Activated CD8-positive, alpha-beta memory T cell treated with anti-CD3 and anti-CD28 coated beads for 36 hours (primary cell): ENCODE results near the gene IQCK. TPM values are rescaled to one million over a fixed set of nuclear protein-coding genes. Genes with fewer than 3 reads are reported as not detected.
"Not testable (repeated sequence)": the region's sequence is repeated elsewhere in the genome, so short reads cannot be mapped to it uniquely, and the experiment has no call there.

Source experiments
- CTCF ChIA-PET: fragments of 350-600 bp; sonication (Branson Sonifier 250); formaldehyde crosslinking; loops from one replicate; lab custom pipeline; 2021; ENCODE audit warnings: antibody characterized with exemption; lab: Charles Lee
- POLR2A ChIA-PET: fragments of 350-600 bp; sonication (Branson Sonifier 250); formaldehyde crosslinking; loops from one replicate; lab custom pipeline; 2021; ENCODE audit warnings: antibody characterized with exemption; lab: Charles Lee
- total RNA-seq, 2 experiments: library from RNA; stranded (reverse); gene quantifications; one replicate each; pipeline ENCODE4 v1.2.3, GENCODE V29; 2021

The IQCK gene
- total RNA-seq = 1 to 10 TPM; 3.9 to 5.0 TPM

GRCh38 chr16:19717741-19718623, at the start of gene IQCK, which contains the start of gene KNOP1:
Gene IQCK, plus strand, starts transcription at chr16:19718271. Its CDS starts 36 bp downstream, at chr16:19718307.
Gene KNOP1, minus strand, starts transcription at chr16:19718227. Its CDS starts 3,192 bp downstream, at chr16:19715035.
- ChIA-PET CTCF (interaction anchor here (1.0 kb wide), 2 partner anchors 20 to 163 kb away, joined by 3 read pairs; partner anchors contain the start of gene VPS35L), POLR2A (interaction anchor here (0.7 to 1.1 kb wide), 2 partner anchors 12 to 162 kb away, joined by 4 read pairs; no protein-coding TSS in a partner anchor)

GRCh38 chr16:19672378-19672777, 45.7 kb upstream of the IQCK start:
- ChIA-PET POLR2A (no interaction called here), CTCF (no interaction called here)

- POLR2A ChIA-PET = no interaction called here
- CTCF ChIA-PET = no interaction called here
Measured at GRCh38 chr16:19674485-19674884, 43.6 kb upstream of the IQCK start.

GRCh38 chr16:19677402-19677801, 40.7 kb upstream of the IQCK start:
- POLR2A ChIA-PET = no interaction called here
- CTCF ChIA-PET = no interaction called here

- ChIA-PET CTCF (no interaction called here), POLR2A (no interaction called here)
Measured at GRCh38 chr16:19678804-19679203, 39.3 kb upstream of the IQCK start.

DNA sequence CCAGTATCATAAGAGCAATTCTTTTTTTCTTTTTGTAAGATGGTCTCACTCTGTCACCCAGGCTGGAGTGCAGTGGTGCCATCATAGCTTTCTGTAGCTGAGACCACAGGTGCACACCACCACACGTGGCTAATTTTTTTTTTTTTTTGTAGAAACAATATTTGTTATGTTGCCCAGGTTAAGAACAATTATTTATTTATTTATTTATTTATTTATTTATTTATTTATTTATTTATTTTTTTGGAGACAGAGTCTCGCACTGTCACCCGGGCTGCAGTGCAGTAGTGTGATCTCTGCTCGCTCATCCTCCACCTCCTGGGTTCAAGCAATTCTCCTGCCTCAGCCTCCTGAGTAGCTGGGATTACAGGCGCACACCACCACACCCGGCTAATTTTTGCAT, 38.8 kb upstream of the IQCK start:
- POLR2A ChIA-PET, CTCF ChIA-PET: not testable (repeated sequence)

GRCh38 chr16:19680881-19681340, 37.2 kb upstream of the IQCK start:
- CTCF ChIA-PET = no interaction called here
- POLR2A ChIA-PET = no interaction called here

- POLR2A ChIA-PET = no interaction called here
- CTCF ChIA-PET = no interaction called here
Measured at GRCh38 chr16:19681637-19682036, 36.4 kb upstream of the IQCK start.

DNA sequence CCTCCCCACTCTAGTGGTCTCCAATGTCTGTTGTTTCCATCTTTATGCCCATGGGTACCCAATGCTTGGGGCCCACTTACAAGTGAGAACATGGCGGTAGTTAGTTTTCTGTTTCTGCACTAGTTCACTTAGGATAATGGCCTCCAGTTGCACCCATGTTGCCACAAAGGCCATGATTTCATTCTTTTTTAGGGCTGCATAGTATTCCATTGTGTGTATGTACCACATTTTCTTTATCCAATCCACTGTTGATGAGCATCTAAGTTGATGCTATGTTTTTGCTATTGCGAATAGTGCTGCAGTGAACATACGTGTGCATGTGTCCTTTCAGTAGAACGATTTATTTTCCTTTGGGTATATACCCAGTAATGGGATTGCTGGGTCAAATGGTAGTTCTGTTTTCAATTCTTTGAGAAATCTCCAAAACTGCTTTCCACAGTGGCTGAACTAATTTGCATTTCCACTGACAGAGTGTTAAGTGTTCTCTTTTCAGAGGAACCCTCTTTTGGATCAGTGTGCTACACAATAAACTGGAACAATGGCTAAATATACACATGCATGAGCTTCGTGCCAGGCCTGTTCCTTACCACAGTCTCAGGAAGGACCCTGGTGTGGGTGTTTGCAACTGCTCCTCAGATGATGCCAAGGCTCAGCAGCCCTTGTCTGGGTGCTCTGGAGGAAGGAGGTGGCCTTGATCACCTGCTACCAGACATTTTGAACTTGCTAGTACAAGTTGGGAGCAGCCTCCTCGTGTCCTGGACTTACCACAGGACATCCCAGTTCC, 34.4 kb upstream of the IQCK start:
- POLR2A ChIA-PET = no interaction called here
- CTCF ChIA-PET = no interaction called here

DNA sequence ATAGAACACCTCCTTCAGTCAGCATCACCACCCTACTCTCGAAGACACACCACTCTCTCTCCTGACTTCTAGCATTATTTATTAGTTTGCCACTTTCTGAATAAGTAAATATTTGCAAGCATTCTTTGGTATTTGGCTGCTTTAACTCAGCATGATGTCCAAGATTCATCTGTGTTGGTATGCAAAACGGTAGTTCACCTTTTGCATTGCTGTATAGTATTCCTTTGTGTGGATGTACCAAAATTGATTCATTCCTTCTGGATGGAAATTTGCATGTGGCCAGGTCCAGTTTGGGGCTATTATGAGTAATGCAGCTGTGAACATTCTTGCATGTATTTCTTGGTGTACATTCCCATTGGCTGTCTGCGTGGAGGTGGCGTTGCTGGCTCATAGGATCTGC, 32.9 kb upstream of the IQCK start:
- CTCF ChIA-PET = no interaction called here
- POLR2A ChIA-PET = interaction anchor here (0.6 kb wide), 1 partner anchor 29 kb away, joined by 3 read pairs; no protein-coding TSS in a partner anchor

GRCh38 chr16:19687279-19687678, 30.8 kb upstream of the IQCK start:
- POLR2A ChIA-PET = no interaction called here
- CTCF ChIA-PET = no interaction called here

DNA sequence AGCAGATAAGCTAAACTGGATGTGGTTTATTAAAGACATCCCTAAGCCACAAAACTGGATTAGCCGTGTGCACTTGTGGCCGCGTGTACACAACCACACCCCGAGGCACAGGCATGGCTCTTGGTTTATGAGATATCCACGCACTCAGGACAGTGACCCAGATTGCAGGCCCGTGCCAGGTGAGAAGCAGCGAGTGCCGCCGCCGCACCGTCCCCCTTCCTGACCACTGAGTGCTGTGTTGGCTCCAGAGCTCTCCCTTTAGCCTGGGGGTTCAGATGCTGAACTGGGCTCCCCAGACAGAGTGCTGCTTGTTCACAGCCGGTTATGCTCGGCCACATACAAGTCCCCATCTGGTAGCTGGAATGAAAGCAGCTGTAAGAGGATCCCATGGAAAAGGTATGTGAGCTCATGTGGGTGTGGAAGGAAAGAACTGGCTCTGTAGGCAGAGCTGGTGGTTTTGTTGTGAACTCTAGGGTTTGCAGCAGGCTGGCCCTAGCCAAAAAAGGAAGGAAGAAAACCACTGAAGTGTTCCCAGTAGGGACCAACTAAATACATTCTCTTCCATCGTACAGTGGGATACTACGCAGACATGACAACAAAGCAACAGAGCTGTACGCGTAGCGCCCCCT, 29.6 kb upstream of the IQCK start:
- ChIA-PET POLR2A (interaction anchor here (0.6 kb wide), 1 partner anchor 164 kb away, joined by 7 read pairs; no protein-coding TSS in a partner anchor), CTCF (no interaction called here)

DNA sequence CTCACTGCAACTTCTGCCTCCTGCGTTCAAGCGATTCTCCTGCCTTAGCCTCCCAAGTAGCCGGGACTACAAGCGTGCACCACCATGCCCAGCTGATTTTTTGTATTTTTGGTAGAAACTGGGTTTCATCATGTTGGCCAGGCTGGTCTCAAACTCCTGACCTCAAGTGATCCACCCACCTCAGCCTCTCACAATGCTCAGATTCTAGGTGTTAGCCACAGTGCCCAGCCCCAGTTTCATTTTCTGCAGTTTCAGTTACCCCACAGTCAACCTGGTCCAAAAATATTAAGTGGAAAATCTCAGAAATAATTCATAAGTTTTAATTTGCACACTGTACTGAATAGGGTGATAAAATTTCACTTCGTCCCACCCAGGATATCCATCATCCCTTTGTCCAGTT, 28.7 kb upstream of the IQCK start:
- POLR2A ChIA-PET = no interaction called here
- CTCF ChIA-PET = no interaction called here

GRCh38 chr16:19690196-19690595, 27.9 kb upstream of the IQCK start:
- ChIA-PET POLR2A (no interaction called here), CTCF (no interaction called here)

GRCh38 chr16:19691161-19691711, 26.8 kb upstream of the IQCK start:
- POLR2A ChIA-PET = no interaction called here
- CTCF ChIA-PET = no interaction called here

DNA sequence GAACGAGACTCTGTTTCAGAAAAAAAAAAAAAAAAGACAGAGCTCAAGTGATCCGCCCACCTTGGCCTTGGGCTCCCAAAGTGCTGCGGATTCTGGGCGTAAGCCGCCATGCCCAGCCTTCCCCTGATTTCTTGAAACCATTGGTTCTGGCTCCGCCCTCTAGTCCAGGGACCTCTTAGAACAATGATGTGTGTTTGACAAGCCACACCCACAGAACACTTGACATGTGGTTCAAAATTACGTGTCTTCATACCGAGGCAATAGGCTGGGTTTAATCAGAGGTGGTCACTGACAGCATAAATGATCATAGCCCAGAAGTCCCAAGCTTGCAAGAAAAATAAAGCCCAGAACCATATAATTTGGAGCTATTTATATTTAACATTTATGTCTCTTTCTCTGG, 23.1 kb upstream of the IQCK start:
- ChIA-PET CTCF (interaction anchor here (1.1 kb wide), 1 partner anchor 139 kb away, joined by 3 read pairs; the partner anchor contains the start of gene VPS35L), POLR2A (no interaction called here)

DNA sequence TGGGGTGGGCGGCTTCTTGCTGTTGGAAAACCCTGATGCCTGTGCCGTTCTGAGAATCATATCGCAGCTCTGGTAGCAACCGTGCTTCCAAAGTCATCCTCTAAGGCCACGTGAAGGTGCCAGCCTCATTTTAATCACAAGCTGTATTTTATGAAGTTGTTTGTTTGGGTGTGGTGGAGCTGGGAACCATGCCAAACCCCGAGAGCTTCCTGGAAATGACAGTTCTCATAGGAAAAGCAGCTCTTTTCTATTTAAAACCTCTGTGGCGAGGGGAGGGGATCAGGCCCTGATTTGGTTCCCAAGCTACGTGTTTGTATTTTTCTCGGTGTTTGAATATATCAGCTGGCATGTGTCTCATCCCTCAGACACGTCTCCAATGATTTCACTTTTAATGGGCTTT, 21.7 kb upstream of the IQCK start:
- CTCF ChIA-PET = interaction anchor here (0.5 to 1.1 kb wide), 2 partner anchors 140 to 176 kb away, joined by 3 to 4 read pairs; partner anchors contain the start of gene VPS35L
- POLR2A ChIA-PET = no interaction called here

DNA sequence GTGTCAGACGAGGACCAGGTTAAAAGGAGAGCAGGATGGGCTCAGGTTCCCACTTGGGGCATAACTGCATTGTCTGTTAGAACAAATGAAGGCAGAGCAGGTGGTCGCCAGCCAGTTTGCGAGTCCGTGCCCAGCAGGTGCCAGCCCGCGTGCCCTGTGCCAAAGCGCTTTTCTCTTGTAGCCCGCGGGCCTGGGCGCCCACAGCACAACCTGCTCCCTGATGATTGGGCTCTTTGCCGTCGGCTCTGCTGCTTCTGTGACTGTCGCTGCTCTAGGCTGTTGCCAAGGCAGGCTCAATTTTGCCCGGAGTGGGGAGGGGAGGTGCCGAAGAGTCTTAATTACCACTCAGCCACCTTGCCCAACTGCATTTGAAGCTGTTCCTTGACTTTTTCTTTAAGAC, 21.1 kb upstream of the IQCK start:
- POLR2A ChIA-PET = no interaction called here
- CTCF ChIA-PET = interaction anchor here (0.5 kb wide), 1 partner anchor 177 kb away, joined by 4 read pairs; no protein-coding TSS in a partner anchor

DNA sequence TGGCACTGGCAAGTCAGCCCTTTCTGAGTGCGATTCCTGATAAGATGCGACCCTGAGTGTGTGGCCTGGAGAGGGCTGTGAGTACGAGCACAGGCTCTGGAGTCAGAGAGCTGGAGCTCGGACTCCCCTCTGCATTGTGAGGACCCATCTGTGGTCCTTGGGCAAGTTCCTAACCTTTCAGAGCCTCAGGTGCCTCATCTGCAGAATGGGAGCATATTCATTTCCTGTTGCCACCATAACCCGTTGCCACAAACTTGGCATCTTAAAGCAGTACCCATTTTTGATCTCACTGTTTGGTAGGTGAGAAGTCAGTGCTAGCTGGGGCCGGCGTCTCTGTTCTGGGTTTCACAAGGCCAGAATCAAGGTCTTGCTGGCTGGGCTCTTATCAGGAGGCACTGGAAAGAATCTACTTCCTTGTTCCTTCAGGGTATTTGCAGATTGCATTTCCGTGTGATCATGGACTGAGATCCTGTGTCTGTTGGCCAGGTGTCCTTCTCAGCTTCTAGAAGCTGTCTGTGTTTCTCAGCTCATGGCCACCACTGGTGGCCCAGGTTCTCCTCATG, 20.2 kb upstream of the IQCK start:
- ChIA-PET CTCF (interaction anchor here (1.3 kb wide), 1 partner anchor 20 kb away, joined by 3 read pairs; the partner anchor contains the start of genes IQCK and KNOP1), POLR2A (no interaction called here)
